Psoas muscle (tissue), 8 donors: Measurements from ENCODE around the gene CDH3. TPM values are rescaled to one million over a fixed set of nuclear protein-coding genes. Genes with fewer than 3 reads are reported as not detected.

Experiments used
- ATAC-seq, 4 donors: fragments of 200-7000 bp; cut with Tn5 transposase; one replicate each; pipeline ENCODE4 v1.9.1; 2020; ENCODE audit warnings: moderate library complexity in 3 of 4, mild to moderate bottlenecking in 2 of 4
- DNase-seq, 2 donors: peaks; one replicate each; pipeline ENCODE4 v3.0.0-alpha.2; 2020
- H3K27ac ChIP-seq: fragments of 200-600 bp; one replicate; pipeline ENCODE4 v1.8.0; 2022
- H3K27me3 ChIP-seq, 3 donors: fragments of 200-600 bp in 1 of 3; one replicate each; pipeline versions ENCODE4 v1.6.1 to v1.8.0; 2013 to 2022; ENCODE audit warnings: low read length in 2 of 3, mild to moderate bottlenecking in 2 of 3, moderate library complexity in 1 of 3; ENCODE audit not compliant: insufficient read depth in 3 of 3
- H3K36me3 ChIP-seq, 2 donors: fragments of 200-600 bp in 1 of 2; one replicate each; pipeline versions ENCODE4 v1.6.1 to v1.8.0; 2013 to 2022; ENCODE audit warnings: low read depth in 1 of 2, mild to moderate bottlenecking in 1 of 2, moderate library complexity in 1 of 2; ENCODE audit not compliant: insufficient read depth in 1 of 2
- H3K4me1 ChIP-seq: fragments of 200-600 bp; one replicate; pipeline ENCODE4 v1.8.0; 2022
- H3K4me3 ChIP-seq: fragments of 200-600 bp; one replicate; pipeline ENCODE4 v1.8.0; 2022; ENCODE audit warnings: mild to moderate bottlenecking
- H3K9me3 ChIP-seq: fragments of 200-600 bp; one replicate; pipeline ENCODE4 v1.8.0; 2022
- WGBS, 3 donors: extraction: QIAGEN DNeasy Blood & Tissue Kit; methylation state at CpG; one replicate each; pipeline versions ENCODE4 v1.1.6 to v1.1.7; 2013; 5-methylcytosine and 5-hydroxymethylcytosine counted together
- intact Hi-C, 2 donors: fragments of 100-400 bp; cut with DNase I; formaldehyde crosslinking; loops; one replicate each; pipeline versions ENCODE4 v1.11.0 to v1.14.2; 2022
- polyA plus RNA-seq, 3 donors: library from polyadenylated mRNA; stranded (reverse); fragments of 200-250 nt; gene quantifications; one replicate each; pipeline ENCODE4 v1.2.3, GENCODE V29; 2013
- total RNA-seq, 4 donors: library from RNA; stranded (reverse); fragmentation: NEBNext Ultra II Directional in 2 of 4; extraction: Animal tissue kit (Norgen Biotek cat#: 25700) in 2 of 4; gene quantifications; one replicate each; pipeline versions ENCODE4 v1.2.1 to v1.2.4, GENCODE V29; 2021 to 2023
- TF ChIP-seq, protein P1 (sequence below): fragments of 200-600 bp; IDR thresholded peaks from one replicate; pipeline ENCODE4 v1.8.0; 2022; ENCODE audit warnings: antibody characterized with exemption
- donor health status: healthy with polysubstance abuse.
- donor health status: DM: no; HTN: no; CAD: no; lungs with moderate emphysema.
- donor health status: Bipolar disorder and iron deficiency.
- donor health status: healthy.
- donor health status: DM: yes; HTN: yes; CAD: no.
- donor health status: DM: no; HTN: no; CAD: no.
- donor health status: DM: no; HTN: no; CAD: no.
- donor health status: DM: yes; HTN: yes; CAD: no.

The CDH3 gene
- total and polyA plus RNA-seq, 7 donors = 0.05 to 0.21 TPM; not detected in 5

GRCh38 chr16:68707340-68708152 lies 62.4 kb downstream of the CDH3 start:
- WGBS, 3 donors = 37 to 39% (median 39%) methylated on average over 27 of the region's 27 CpGs
- Histone ChIP-seq H3K27ac (no peak overlapping the region), H3K36me3 (no peaks in the 10 kb centered on the region), H3K4me1 (no peaks in the 10 kb centered on the region), H3K27me3 (peaks cover 0 to 2% (median 0%) of the 10 kb centered on the region in 3 donors), H3K4me3 (no peak overlapping the region), H3K9me3 (no peaks in the 10 kb centered on the region)
- DNase-seq (no peak), ATAC-seq (no peak)
- TF ChIP-seq, protein P1, sequence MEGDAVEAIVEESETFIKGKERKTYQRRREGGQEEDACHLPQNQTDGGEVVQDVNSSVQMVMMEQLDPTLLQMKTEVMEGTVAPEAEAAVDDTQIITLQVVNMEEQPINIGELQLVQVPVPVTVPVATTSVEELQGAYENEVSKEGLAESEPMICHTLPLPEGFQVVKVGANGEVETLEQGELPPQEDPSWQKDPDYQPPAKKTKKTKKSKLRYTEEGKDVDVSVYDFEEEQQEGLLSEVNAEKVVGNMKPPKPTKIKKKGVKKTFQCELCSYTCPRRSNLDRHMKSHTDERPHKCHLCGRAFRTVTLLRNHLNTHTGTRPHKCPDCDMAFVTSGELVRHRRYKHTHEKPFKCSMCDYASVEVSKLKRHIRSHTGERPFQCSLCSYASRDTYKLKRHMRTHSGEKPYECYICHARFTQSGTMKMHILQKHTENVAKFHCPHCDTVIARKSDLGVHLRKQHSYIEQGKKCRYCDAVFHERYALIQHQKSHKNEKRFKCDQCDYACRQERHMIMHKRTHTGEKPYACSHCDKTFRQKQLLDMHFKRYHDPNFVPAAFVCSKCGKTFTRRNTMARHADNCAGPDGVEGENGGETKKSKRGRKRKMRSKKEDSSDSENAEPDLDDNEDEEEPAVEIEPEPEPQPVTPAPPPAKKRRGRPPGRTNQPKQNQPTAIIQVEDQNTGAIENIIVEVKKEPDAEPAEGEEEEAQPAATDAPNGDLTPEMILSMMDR = no peak
- intact Hi-C loops = no loop called here

DNA sequence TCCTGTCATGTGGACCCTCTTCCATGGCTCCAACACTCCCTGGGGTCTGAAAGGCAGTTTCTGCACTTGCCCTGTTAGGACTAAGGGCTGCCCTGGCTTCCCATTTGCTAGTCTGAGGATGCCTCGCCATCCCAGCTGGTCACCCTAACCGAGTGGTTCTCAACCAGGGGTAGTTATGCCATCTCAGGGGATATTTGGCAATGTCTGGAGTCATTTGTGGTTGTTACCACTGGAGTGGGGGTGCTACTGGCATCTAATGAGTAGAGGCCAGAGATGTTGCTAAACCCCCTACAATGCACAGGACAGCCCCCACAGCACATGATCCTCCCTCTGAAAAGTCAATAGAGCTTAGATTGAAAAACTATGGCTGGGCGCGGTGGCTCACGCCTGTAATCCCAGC lies 65.1 kb downstream of the CDH3 start:
- H3K36me3 ChIP-seq = no peaks in the 10 kb centered on the region
- ATAC-seq (no peak), DNase-seq (no peak)
- H3K4me1 ChIP-seq = no peaks in the 10 kb centered on the region
- 86 to 89% (median 87%) methylated on average over 5 of the region's 5 CpGs for WGBS, 3 donors
- H3K4me3 ChIP-seq = no peak overlapping the region
- no peak overlapping the region for H3K27ac ChIP-seq
- TF ChIP-seq, protein P1 = no peak
- peaks cover 0 to 11% (median 5%) of the 10 kb centered on the region in 3 donors for H3K27me3 ChIP-seq
- intact Hi-C loops = no loop called here
- H3K9me3 ChIP-seq = no peaks in the 10 kb centered on the region

GRCh38 chr16:68711421-68712139 lies 66.5 kb downstream of the CDH3 start:
- no peaks in the 10 kb centered on the region for H3K9me3 ChIP-seq
- peaks cover 0 to 11% (median 5%) of the 10 kb centered on the region in 3 donors for H3K27me3 ChIP-seq
- WGBS, 3 donors = 47 to 54% (median 52%) methylated on average over 13 to 14 of the region's 14 CpGs
- TF ChIP-seq, protein P1 = no peak
- no peaks in the 10 kb centered on the region for H3K36me3 ChIP-seq
- DNase-seq (no peak), ATAC-seq (no peak)
- H3K27ac ChIP-seq = no peak overlapping the region
- no peaks in the 10 kb centered on the region for H3K4me1 ChIP-seq
- intact Hi-C loops = no loop called here
- H3K4me3 ChIP-seq = no peak overlapping the region

DNA sequence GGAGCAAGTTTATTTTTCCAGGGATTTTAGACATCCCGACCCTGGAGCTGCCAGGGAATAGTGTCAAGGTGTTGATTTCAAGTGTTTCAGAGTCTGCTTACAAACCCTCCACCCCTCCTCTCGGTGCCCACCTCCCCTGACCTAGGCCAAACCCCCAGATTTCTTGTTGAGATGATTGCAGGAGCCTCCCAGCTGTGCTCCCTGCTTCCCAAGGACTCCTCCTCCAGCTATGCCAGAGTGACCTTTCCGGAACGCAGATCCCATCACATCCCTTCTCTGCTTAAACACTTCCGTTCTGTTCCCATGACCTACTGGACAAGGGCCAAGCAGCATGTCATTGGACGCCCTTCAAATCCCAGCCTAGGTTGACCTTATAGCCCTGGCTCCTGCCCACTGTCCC lies 68.3 kb downstream of the CDH3 start:
- no peaks in the 10 kb centered on the region for H3K4me1 ChIP-seq
- no peak overlapping the region for H3K4me3 ChIP-seq
- DNase-seq (no peak), ATAC-seq (no peak)
- TF ChIP-seq, protein P1 = no peak
- no peak overlapping the region for H3K27ac ChIP-seq
- intact Hi-C loops = no loop called here
- no peaks in the 10 kb centered on the region for H3K9me3 ChIP-seq
- 30 to 32% (median 31%) methylated on average over 6 of the region's 6 CpGs for WGBS, 3 donors
- peaks cover 0 to 11% (median 5%) of the 10 kb centered on the region in 3 donors for H3K27me3 ChIP-seq
- no peaks in the 10 kb centered on the region for H3K36me3 ChIP-seq
